K562 (cell line): ENCODE measurements around the gene MRPL10. TPM values are rescaled to one million over a fixed set of nuclear protein-coding genes. Genes with fewer than 3 reads are reported as not detected.
A peak's percentile ranks its signal among the peaks of the same experiment; 100 is the strongest.

ENCODE experiments used
- CHCHD3 ChIP-seq: fragments of 250-450 bp; sonication (Bioruptor Pico); IDR thresholded peaks from 2 replicates; pipeline ENCODE4 v2.1.2; 2022; ENCODE audit warnings: mild to moderate bottlenecking
- EP400 ChIP-seq: fragments of 450-650 bp; IDR thresholded peaks from 2 replicates; pipeline ENCODE4 v1.6.1; 2017; ENCODE audit warnings: antibody characterized with exemption, mild to moderate bottlenecking, moderate library complexity
- ETV1 ChIP-seq: fragments of 450-650 bp; conservative IDR thresholded peaks from 2 replicates; pipeline ENCODE4 v1.6.1; 2016; ENCODE audit warnings: missing genetic modification characterization, control low read depth, low read depth, missing compliant biosample characterization
- FOXJ3 ChIP-seq: sonication (generic); formaldehyde crosslinking; IDR thresholded peaks from 2 replicates; pipeline ENCODE4 v1.4.0; 2020; ENCODE audit warnings: mild to moderate bottlenecking, missing genetic modification reagents
- HIVEP1 ChIP-seq: fragments of 250-450 bp; sonication (Bioruptor Pico); IDR thresholded peaks from 2 replicates; pipeline ENCODE4 v1.4.0; 2020; ENCODE audit warnings: mild to moderate bottlenecking
- HNRNPUL1 ChIP-seq: fragments of 200-400 bp; formaldehyde crosslinking; IDR thresholded peaks from 2 replicates; pipeline ENCODE4 v1.6.1; 2017; ENCODE audit warnings: low read length
- ILF3 ChIP-seq: fragments of 450-650 bp; IDR thresholded peaks from 2 replicates; pipeline ENCODE4 v1.6.1; 2018; ENCODE audit warnings: antibody characterized with exemption, mild to moderate bottlenecking, moderate library complexity, borderline replicate concordance
- KLF1 ChIP-seq: fragments of 450-650 bp; IDR thresholded peaks from 2 replicates; pipeline ENCODE4 v1.6.1; 2016; ENCODE audit warnings: missing genetic modification characterization, missing compliant biosample characterization
- NFYB ChIP-seq: IDR thresholded peaks from 2 replicates; pipeline ENCODE4 v1.6.1; 2011; ENCODE audit warnings: mild to moderate bottlenecking, moderate library complexity; ENCODE audit not compliant: insufficient read length; ENCODE audit errors: extremely low read depth
- NR3C1 ChIP-seq: sonication (generic); formaldehyde crosslinking; IDR thresholded peaks from 2 replicates; pipeline ENCODE4 v1.8.1; 2022; ENCODE audit warnings: missing genetic modification reagents
- PHB2 ChIP-seq: fragments of 450-650 bp; IDR thresholded peaks from 2 replicates; pipeline ENCODE4 v1.6.1; 2017; ENCODE audit warnings: low read depth
- PHF21A ChIP-seq: fragments of 450-650 bp; IDR thresholded peaks from 2 replicates; pipeline ENCODE4 v1.6.1; 2017; ENCODE audit warnings: low read depth, borderline replicate concordance
- PTTG1 ChIP-seq: fragments of 450-650 bp; IDR thresholded peaks from 2 replicates; pipeline ENCODE4 v1.6.1; 2016; ENCODE audit warnings: low read depth, mild to moderate bottlenecking, missing genetic modification characterization, missing compliant biosample characterization
- RBM14 ChIP-seq: fragments of 200-400 bp; formaldehyde crosslinking; IDR thresholded peaks from 2 replicates; pipeline ENCODE4 v1.6.1; 2018; ENCODE audit warnings: low read depth, mild to moderate bottlenecking, low read length, moderate library complexity, borderline replicate concordance; ENCODE audit not compliant: insufficient read depth
- RCOR1 ChIP-seq, 2 experiments: IDR thresholded peaks; 2 replicates each; pipeline ENCODE4 v1.6.1; 2012; ENCODE audit warnings: low read depth in 2 of 2, low read length in 2 of 2, borderline replicate concordance in 1 of 2, improper control_type of control experiment in 1 of 2
- RHOXF2B ChIP-seq: fragments of 250-450 bp; sonication (Bioruptor Pico); conservative IDR thresholded peaks from 2 replicates; pipeline ENCODE4 v1.5.1; 2021
- SMAD1 ChIP-seq: fragments of 150-350 bp; IDR thresholded peaks from 2 replicates; pipeline ENCODE4 v1.6.1; 2014; ENCODE audit warnings: low read length, low read depth; ENCODE audit not compliant: partially characterized antibody
- SMARCA5 ChIP-seq: fragments of 450-650 bp; IDR thresholded peaks from 2 replicates; pipeline ENCODE4 v1.6.1; 2016
- SP2 ChIP-seq: IDR thresholded peaks from 2 replicates; pipeline ENCODE4 v1.6.1; 2011; ENCODE audit warnings: mild to moderate bottlenecking, low read depth, low read length, moderate library complexity; ENCODE audit not compliant: poor library complexity, severe bottlenecking; ENCODE audit errors: extremely low read depth
- TAL1 ChIP-seq: fragments of 450-650 bp; IDR thresholded peaks from 2 replicates; pipeline ENCODE4 v1.6.1; 2016; ENCODE audit warnings: mild to moderate bottlenecking
- ZBTB7A ChIP-seq: IDR thresholded peaks from 2 replicates; pipeline ENCODE4 v1.6.1; 2011; ENCODE audit warnings: low read depth, mild to moderate bottlenecking, low read length, moderate library complexity, borderline replicate concordance; ENCODE audit not compliant: control insufficient read depth
- ZBTB8A ChIP-seq: fragments of 450-650 bp; IDR thresholded peaks from 2 replicates; pipeline ENCODE4 v1.6.1; 2018; ENCODE audit warnings: mild to moderate bottlenecking, moderate library complexity; ENCODE audit not compliant: partially characterized antibody
- ZNF408 ChIP-seq: fragments of 250-450 bp; sonication (Bioruptor Pico); IDR thresholded peaks from 2 replicates; pipeline ENCODE4 v1.4.0; 2020; ENCODE audit warnings: low read depth, mild to moderate bottlenecking, moderate library complexity
- ZNF507 ChIP-seq: conservative IDR thresholded peaks from 2 replicates; pipeline ENCODE4 v1.6.1; 2017; ENCODE audit warnings: missing genetic modification characterization, missing compliant biosample characterization
- ZNF57 ChIP-seq: fragments of 450-650 bp; formaldehyde crosslinking; IDR thresholded peaks from 2 replicates; pipeline ENCODE4 v1.4.0; 2020; ENCODE audit warnings: mild to moderate bottlenecking, moderate library complexity
- polyA plus RNA-seq, 8 experiments: library from polyadenylated mRNA; depleted of rRNA in 4 of 8; stranded (reverse) in 5 of 8; unstranded in 3 of 8; fragments of >200 nt; fragmentation: Nextera tagmentation in 2 of 8; fragmentation: Illumina TruSeq in 1 of 8; extraction: Ambion mirVana in 2 of 8; extraction: Trizol in 1 of 8; gene quantifications; 2 replicates each; pipeline versions ENCODE4 v1.2.1 to v1.2.3, GENCODE V29; 2011 to 2014; ENCODE audit warnings: inconsistent platforms in 1 of 8, missing spikeins in 1 of 8
- total RNA-seq, 7 experiments: library from RNA; depleted of rRNA in 6 of 7; stranded (reverse); fragments of >200 nt in 6 of 7; fragmentation: Illumina TruSeq in 2 of 7; extraction: Trizol in 2 of 7; gene quantifications; 2 replicates each; pipeline versions ENCODE4 v1.2.1 to v1.2.3, GENCODE V29; 2011 to 2021; ENCODE audit warnings: low replicate concordance in 1 of 7
- TF ChIP-seq, protein P1 (sequence below): fragments of 450-650 bp; IDR thresholded peaks from 2 replicates; pipeline ENCODE4 v1.6.1; 2017; ENCODE audit warnings: mild to moderate bottlenecking, moderate library complexity
- TF ChIP-seq, protein P2 (sequence below): fragments of 450-650 bp; formaldehyde crosslinking; IDR thresholded peaks from 2 replicates; pipeline ENCODE4 v1.4.0; 2020; ENCODE audit warnings: mild to moderate bottlenecking, moderate library complexity
- TF ChIP-seq, protein P3 (sequence below): sonication (generic); formaldehyde crosslinking; IDR thresholded peaks from 2 replicates; pipeline ENCODE4 v1.9.0; 2022; ENCODE audit warnings: mild to moderate bottlenecking, missing genetic modification reagents

The MRPL10 gene
- total and polyA plus RNA-seq, 9 of the 15 experiments (the other 6 are each of a cell fraction or from before 2014, with no cell fraction given) = 27.8 to 105 (median 67.3) TPM

DNA sequence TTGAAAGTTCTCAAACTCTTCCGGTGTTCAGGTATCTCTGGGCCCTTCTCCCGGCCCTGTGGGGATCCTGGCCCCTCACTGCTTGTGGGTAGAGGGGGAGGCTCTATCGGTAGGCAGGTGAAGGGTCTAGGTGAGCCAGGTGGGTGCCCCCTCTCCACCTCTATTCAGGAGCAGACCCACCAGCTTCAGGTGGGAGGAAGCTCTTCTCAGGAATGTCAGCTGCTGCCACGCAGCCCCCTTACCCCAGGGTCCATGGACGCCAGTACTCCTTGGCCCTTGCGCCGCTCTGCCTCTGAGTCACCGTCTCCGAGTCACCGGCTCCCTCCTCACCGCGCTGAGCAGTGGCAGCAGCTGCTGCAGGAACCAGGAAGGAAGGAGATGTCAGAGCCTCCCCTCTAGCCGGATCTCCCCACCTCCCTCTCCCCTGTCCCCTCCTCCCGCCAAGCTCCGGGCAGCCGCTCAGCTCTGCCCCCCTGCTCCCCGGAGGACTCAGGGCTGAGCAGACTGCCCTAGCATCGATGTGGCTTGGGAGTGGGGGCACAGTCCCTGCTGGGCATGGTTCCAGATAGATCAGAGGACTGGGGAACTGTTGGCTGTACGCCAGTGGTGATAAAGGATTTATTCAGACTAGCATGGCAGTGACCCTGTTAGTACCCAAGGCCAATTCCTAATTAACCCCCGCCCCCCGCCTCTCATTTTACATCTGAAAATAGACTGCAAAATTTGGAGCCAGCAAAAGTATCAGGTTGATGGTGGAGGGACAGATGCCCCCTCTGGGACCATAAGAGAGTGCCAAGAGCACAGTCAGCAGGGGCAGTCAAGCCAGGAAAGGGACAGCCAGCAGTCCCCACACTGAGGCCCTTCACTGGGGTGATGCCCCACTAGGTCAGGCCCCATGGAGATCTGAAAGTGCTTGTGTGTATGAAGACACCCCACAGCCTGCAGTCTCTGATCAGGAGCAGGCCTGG is 9.6 kb downstream of the MRPL10 start, which contains the start of gene OSBPL7 (continued):
- TF ChIP-seq RBM14 = no peak
- TF ChIP-seq CHCHD3 (CRISPR knock-in tag) = no peak
- TF ChIP-seq ZBTB7A = peak; percentile 91
- TF ChIP-seq, protein P1, sequence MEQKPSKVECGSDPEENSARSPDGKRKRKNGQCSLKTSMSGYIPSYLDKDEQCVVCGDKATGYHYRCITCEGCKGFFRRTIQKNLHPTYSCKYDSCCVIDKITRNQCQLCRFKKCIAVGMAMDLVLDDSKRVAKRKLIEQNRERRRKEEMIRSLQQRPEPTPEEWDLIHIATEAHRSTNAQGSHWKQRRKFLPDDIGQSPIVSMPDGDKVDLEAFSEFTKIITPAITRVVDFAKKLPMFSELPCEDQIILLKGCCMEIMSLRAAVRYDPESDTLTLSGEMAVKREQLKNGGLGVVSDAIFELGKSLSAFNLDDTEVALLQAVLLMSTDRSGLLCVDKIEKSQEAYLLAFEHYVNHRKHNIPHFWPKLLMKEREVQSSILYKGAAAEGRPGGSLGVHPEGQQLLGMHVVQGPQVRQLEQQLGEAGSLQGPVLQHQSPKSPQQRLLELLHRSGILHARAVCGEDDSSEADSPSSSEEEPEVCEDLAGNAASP = no peak
- no peak for TF ChIP-seq PHF21A
- no peak for TF ChIP-seq RHOXF2B (CRISPR knock-in tag)
- TF ChIP-seq, protein P2, sequence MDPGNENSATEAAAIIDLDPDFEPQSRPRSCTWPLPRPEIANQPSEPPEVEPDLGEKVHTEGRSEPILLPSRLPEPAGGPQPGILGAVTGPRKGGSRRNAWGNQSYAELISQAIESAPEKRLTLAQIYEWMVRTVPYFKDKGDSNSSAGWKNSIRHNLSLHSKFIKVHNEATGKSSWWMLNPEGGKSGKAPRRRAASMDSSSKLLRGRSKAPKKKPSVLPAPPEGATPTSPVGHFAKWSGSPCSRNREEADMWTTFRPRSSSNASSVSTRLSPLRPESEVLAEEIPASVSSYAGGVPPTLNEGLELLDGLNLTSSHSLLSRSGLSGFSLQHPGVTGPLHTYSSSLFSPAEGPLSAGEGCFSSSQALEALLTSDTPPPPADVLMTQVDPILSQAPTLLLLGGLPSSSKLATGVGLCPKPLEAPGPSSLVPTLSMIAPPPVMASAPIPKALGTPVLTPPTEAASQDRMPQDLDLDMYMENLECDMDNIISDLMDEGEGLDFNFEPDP (CRISPR knock-in tag) = no peak
- peak; percentile 73 for TF ChIP-seq ETV1
- TF ChIP-seq HIVEP1 (CRISPR knock-in tag) = no peak
- TF ChIP-seq, protein P3, sequence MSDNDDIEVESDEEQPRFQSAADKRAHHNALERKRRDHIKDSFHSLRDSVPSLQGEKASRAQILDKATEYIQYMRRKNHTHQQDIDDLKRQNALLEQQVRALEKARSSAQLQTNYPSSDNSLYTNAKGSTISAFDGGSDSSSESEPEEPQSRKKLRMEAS (CRISPR knock-in tag) = peak; percentile 62
- no peak for TF ChIP-seq NR3C1 (CRISPR knock-in tag)
- TF ChIP-seq KLF1 = no peak
- no peak for TF ChIP-seq FOXJ3
- TF ChIP-seq HNRNPUL1 = no peak
- TF ChIP-seq SMARCA5 = no peak
- no peak for TF ChIP-seq ZNF408 (CRISPR knock-in tag)
- TF ChIP-seq ZNF507 (tag) = no peak
- TF ChIP-seq EP400 = no peak
- TF ChIP-seq PTTG1 = no peak
- no peak for TF ChIP-seq SMAD1
- TF ChIP-seq NFYB = no peak
- 0 out of 4 replicates have a peak, but pooled peaks of 1 of the 2 experiments have one; percentile 39 for TF ChIP-seq RCOR1 (IDR thresholded peaks at IDR 0.05; ENCODE audit: borderline replicate concordance in 1 of 2, low read depth in 2 of 2, low read length in 2 of 2)
- no peak for TF ChIP-seq ILF3
- peak; percentile 80 for TF ChIP-seq SP2
- no peak for TF ChIP-seq ZBTB8A
- no peak for TF ChIP-seq ZNF57 (CRISPR knock-in tag)
- no peak for TF ChIP-seq TAL1
- no peak for TF ChIP-seq PHB2
